H1 (cell line): ENCODE data around the gene CRYAB. TPM values are rescaled to one million over a fixed set of nuclear protein-coding genes. Genes with fewer than 3 reads are reported as not detected.

ENCODE experiments used
- CTBP2 ChIP-seq: IDR thresholded peaks from 2 replicates; pipeline ENCODE4 v1.7.0; 2011; ENCODE audit warnings: borderline replicate concordance, mild to moderate bottlenecking, moderate library complexity, mixed read lengths, low read length; ENCODE audit not compliant: insufficient read depth, insufficient read length
- EP300 ChIP-seq, 2 experiments: IDR thresholded peaks; 1 replicate in 1 of 2; 2 replicates in 1 of 2; pipeline ENCODE4 v1.6.1; 2011 to 2012; ENCODE audit warnings: low read depth in 2 of 2, low read length in 2 of 2, mild to moderate bottlenecking in 2 of 2, borderline replicate concordance in 1 of 2, inconsistent platforms in 1 of 2, moderate library complexity in 1 of 2
- JUND ChIP-seq: IDR thresholded peaks from 2 replicates; pipeline ENCODE4 v1.6.1; 2011; ENCODE audit warnings: mild to moderate bottlenecking, improper control_type of control experiment, low read length
- KDM1A ChIP-seq: fragments of 200-600, 300-600 bp; sonication (generic); IDR thresholded peaks from 2 replicates; pipeline ENCODE4 v1.7.1; 2016; ENCODE audit warnings: mild to moderate bottlenecking, low read length, borderline replicate concordance
- SIX5 ChIP-seq: IDR thresholded peaks from 2 replicates; pipeline ENCODE4 v1.6.1; 2011; ENCODE audit warnings: mild to moderate bottlenecking, low read depth, low read length
- TEAD4 ChIP-seq: IDR thresholded peaks from 2 replicates; pipeline ENCODE4 v1.6.1; 2012; ENCODE audit warnings: low read depth, low read length, inconsistent platforms, mixed read lengths
- polyA plus RNA-seq, 7 experiments: library from polyadenylated mRNA; depleted of rRNA in 3 of 7; stranded (reverse) in 5 of 7; unstranded in 2 of 7; fragments of >200 nt in 5 of 7; fragments of 200-250 nt in 2 of 7; gene quantifications; 1 replicate in 5 of 7; 2 replicates in 1 of 7; 4 replicates in 1 of 7; pipeline versions ENCODE4 v1.2.1 to v1.2.3, GENCODE V29; 2011 to 2013; ENCODE audit warnings: missing spikeins in 2 of 7, mixed read lengths in 2 of 7
- total RNA-seq: library from RNA; stranded (reverse); fragmentation: NEBNext Ultra II Directional; extraction: Animal tissue kit (Norgen Biotek cat#: 25700); gene quantifications from 2 replicates; pipeline ENCODE4 v1.2.1, GENCODE V29; 2021
- TF ChIP-seq, protein P1 (sequence below): IDR thresholded peaks from 2 replicates; pipeline ENCODE4 v1.6.1; 2011; ENCODE audit warnings: low read length, improper control_type of control experiment

Gene CRYAB
- total and polyA plus RNA-seq, 2 of the 8 experiments (the other 6 are each of a cell fraction or from before 2014, with no cell fraction given): 1.9 to 2.0 TPM

DNA sequence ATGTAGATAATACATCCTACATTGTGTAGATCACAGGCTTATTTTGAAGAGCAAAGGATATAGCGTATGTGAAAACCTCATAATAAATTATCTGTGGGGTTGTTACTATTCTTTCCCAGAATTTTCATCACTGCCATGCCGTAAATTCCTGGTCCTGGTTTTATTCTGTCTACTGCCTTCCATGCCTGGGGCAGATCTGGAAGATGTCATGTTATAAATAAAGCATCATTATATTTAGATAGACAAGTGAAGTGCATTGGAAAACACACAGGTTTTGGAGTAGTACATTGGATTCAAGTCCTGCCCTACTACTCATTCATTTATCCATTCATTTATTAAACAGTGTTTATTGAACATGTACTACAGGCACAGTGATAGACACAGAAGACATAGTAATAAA is 9.3 kb upstream of the CRYAB start (continued):
- TF ChIP-seq SIX5 (no peak), CTBP2 (no peak), EP300 (IDR thresholded peaks at IDR 0.05; ENCODE audit: borderline replicate concordance in 1 of 2, low read depth in 2 of 2, low read length in 2 of 2) (no peak), KDM1A (no peak), JUND (no peak), TEAD4 (no peak)
- TF ChIP-seq, protein P1, sequence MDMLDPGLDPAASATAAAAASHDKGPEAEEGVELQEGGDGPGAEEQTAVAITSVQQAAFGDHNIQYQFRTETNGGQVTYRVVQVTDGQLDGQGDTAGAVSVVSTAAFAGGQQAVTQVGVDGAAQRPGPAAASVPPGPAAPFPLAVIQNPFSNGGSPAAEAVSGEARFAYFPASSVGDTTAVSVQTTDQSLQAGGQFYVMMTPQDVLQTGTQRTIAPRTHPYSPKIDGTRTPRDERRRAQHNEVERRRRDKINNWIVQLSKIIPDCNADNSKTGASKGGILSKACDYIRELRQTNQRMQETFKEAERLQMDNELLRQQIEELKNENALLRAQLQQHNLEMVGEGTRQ: no peak
